SH-SY5Y (cell line): Measurements from ENCODE around the gene PPP1R14B.

Experiments
- GATA2 ChIP-seq: IDR thresholded peaks from 2 replicates; pipeline ENCODE4 v1.6.1; 2011; ENCODE audit warnings: mild to moderate bottlenecking, low read depth, low read length
- GATA3 ChIP-seq: IDR thresholded peaks from 2 replicates; pipeline ENCODE4 v1.6.1; 2011; ENCODE audit warnings: low read depth, mild to moderate bottlenecking, low read length, moderate library complexity

Gene PPP1R14B

GRCh38 chr11:64238076-64238475 is 8.7 kb downstream of the PPP1R14B start:
- no peak for TF ChIP-seq GATA3
- TF ChIP-seq GATA2: no peak

GRCh38 chr11:64237484-64237951 is 9.2 kb downstream of the PPP1R14B start:
- no peak for TF ChIP-seq GATA3
- TF ChIP-seq GATA2: no peak

- TF ChIP-seq GATA3 (no peak), GATA2 (no peak)
Measured at GRCh38 chr11:64235437-64236161, 11.1 kb downstream of the PPP1R14B start.

GRCh38 chr11:64234647-64235379 is 11.9 kb downstream of the PPP1R14B start:
- TF ChIP-seq GATA2: no peak
- TF ChIP-seq GATA3: no peak

GRCh38 chr11:64233913-64234586 is 12.7 kb downstream of the PPP1R14B start, which contains the start of gene VEGFB:
TSS of gene VEGFB (plus strand) at chr11:64234584. CDS start at chr11:64234834, 250 bp downstream.
- TF ChIP-seq GATA3 (no peak), GATA2 (no peak)

- no peak for TF ChIP-seq GATA2
- no peak for TF ChIP-seq GATA3
Measured at GRCh38 chr11:64232967-64233315, 13.8 kb downstream of the PPP1R14B start.

GRCh38 chr11:64232182-64232966 is 14.4 kb downstream of the PPP1R14B start:
- TF ChIP-seq GATA3: no peak
- TF ChIP-seq GATA2: no peak

GRCh38 chr11:64231546-64231945 is 15.2 kb downstream of the PPP1R14B start:
- no peak for TF ChIP-seq GATA3
- no peak for TF ChIP-seq GATA2

- TF ChIP-seq GATA2: no peak
- TF ChIP-seq GATA3: no peak
Measured at GRCh38 chr11:64230985-64231365, 15.8 kb downstream of the PPP1R14B start.

- TF ChIP-seq GATA3: no peak
- TF ChIP-seq GATA2: no peak
Measured at GRCh38 chr11:64230171-64230984, 16.4 kb downstream of the PPP1R14B start, which contains the start of gene DNAJC4. TSS of gene DNAJC4 (plus strand) at chr11:64230548. CDS start at chr11:64230855, 307 bp downstream.

- no peak for TF ChIP-seq GATA3
- TF ChIP-seq GATA2: no peak
Measured at GRCh38 chr11:64229744-64230170, 17.0 kb downstream of the PPP1R14B start.

GRCh38 chr11:64229090-64229743 is 17.5 kb downstream of the PPP1R14B start:
- TF ChIP-seq GATA3 (no peak), GATA2 (no peak)

- TF ChIP-seq GATA3: no peak
- TF ChIP-seq GATA2: no peak
Measured at GRCh38 chr11:64227405-64227956, 19.3 kb downstream of the PPP1R14B start.
